ENCODE measurements around the gene SELENOS.

The SELENOS gene

DNA sequence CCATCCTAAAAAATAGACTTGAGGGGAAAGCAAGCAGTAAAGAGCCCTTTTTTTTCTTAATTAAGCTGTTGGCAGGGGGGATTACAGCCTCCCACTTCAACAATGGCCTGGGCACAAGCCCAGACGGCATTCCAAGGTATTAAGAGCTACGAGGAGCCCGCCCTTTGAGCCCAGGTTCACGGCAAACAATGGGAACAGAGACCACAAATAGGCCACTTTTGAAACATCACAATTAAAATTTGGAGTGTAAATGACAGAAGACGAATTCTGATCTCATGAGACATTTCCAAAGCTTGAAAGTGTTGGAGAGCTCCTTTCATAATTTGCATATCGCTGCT, 34.3 kb downstream of the SELENOS start:
- Histone ChIP-seq H3K4me3 (replicated peaks; ENCODE audit: insufficient read depth, low read length) (no peak overlapping the region; the same call in 1 of the 2 replicates), H3K27ac (replicated peaks) (peak overlapping the region; percentile 83), H3K27me3 (ENCODE audit: insufficient read depth, poor library complexity, severe bottlenecking) (no peaks in the 10 kb centered on the region)
- no peak for DNase-seq (ENCODE audit: low read depth in 1 of 2, low spot score in 1 of 2)
- TF ChIP-seq REST (IDR thresholded peaks at IDR 0.05; ENCODE audit: insufficient replicate concordance, low read depth) (peak; percentile 79), CTCF (IDR thresholded peaks at IDR 0.05; ENCODE audit: insufficient read depth, low read length) (no peak)

DNA sequence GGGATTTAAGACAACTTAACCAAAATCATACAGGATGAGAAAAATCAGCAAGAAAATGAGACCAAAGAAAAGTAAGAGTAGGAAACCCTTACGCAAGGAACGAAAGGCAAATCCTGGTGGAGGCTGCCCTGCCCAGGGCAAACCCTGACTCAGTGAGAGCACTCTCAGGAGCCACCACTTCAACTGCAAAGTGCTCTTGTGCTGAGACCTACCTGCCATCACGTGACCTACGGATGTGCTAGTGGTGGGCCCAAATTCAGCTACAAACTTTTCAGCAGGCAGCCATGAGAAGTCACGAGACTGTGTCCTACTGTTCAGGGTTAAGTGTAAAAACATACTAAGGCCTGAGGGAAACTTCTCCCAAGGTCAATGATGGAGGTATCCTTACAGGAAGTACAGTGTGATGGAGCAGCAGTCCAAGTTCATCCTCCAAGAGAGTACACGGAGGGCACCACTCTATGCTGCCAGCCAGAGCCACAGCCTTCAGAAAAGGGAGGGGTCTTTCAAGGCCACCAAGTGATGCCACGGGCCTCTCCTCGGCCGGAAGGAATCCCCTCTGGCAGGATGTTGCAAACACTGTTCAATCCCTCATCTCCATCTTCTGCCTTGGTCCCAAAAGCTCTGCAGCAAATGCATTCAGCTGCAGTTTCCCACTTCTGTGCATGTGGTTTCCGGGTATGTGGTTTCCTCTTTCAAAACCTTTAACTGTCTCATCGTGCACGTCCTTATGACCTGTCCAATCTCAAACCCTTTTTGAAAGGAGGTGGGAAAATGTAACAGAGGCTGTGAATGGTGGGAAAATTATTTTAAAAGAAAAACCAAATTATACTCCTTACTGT, 34.9 kb downstream of the SELENOS start:
- Histone ChIP-seq H3K4me3 (replicated peaks; ENCODE audit: insufficient read depth, low read length) (peak overlapping the region; percentile 30), H3K27ac (replicated peaks) (peak overlapping the region; percentile 83), H3K27me3 (ENCODE audit: insufficient read depth, poor library complexity, severe bottlenecking) (no peaks in the 10 kb centered on the region)
- peak; percentile 76 to 95 for DNase-seq (ENCODE audit: low read depth in 1 of 2, low spot score in 1 of 2)
- TF ChIP-seq GABPA (IDR thresholded peaks at IDR 0.05; ENCODE audit: low read depth) (peak; percentile 57; the same call in 1 of the 2 replicates), CTCF (IDR thresholded peaks at IDR 0.05; ENCODE audit: insufficient read depth, low read length) (no peak), POLR2AphosphoS5 (IDR thresholded peaks at IDR 0.05; ENCODE audit: low read depth) (peak; percentile 89), SPI1 (IDR thresholded peaks at IDR 0.05; ENCODE audit: borderline replicate concordance, low read depth) (peak; percentile 64; the same call in 1 of the 2 replicates)

DNA sequence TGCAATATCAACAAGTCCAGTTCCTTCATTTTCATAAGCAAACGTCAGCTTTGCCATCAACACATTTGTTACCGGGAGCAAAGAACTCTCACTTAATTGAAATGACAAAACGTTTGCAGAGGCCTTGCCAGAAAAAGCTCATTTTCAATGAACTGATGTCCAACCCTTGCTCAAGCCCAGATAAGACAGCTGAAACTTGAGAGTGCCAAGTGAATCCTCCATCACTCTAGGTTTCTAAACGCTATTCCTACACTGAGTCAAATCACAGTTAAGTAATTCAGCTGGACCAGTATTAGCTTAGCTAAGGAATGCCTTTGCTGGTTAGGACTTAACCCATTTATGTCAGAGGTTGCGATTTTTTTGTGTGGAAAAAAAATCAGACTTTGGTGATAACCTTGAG, 36.9 kb downstream of the SELENOS start:
- H3K27ac ChIP-seq (replicated peaks) = peak overlapping the region; percentile 83
- no peak for DNase-seq (ENCODE audit: low read depth in 1 of 2, low spot score in 1 of 2)
- H3K4me3 ChIP-seq (replicated peaks; ENCODE audit: insufficient read depth, low read length) = no peak overlapping the region
- TF ChIP-seq REST (IDR thresholded peaks at IDR 0.05; ENCODE audit: insufficient replicate concordance, low read depth) (no peak), GABPA (IDR thresholded peaks at IDR 0.05; ENCODE audit: low read depth) (no peak), CTCF (IDR thresholded peaks at IDR 0.05; ENCODE audit: insufficient read depth, low read length) (no peak), SPI1 (IDR thresholded peaks at IDR 0.05; ENCODE audit: borderline replicate concordance, low read depth) (no peak), POLR2AphosphoS5 (IDR thresholded peaks at IDR 0.05; ENCODE audit: low read depth) (no peak)
- no peaks in the 10 kb centered on the region for H3K27me3 ChIP-seq (ENCODE audit: insufficient read depth, poor library complexity, severe bottlenecking)

All from HL-60 (cell line).